ENCODE results near the gene SARDH. TPM values are rescaled to one million over a fixed set of nuclear protein-coding genes. Genes with fewer than 3 reads are reported as not detected.

SARDH gene
- total and polyA plus RNA-seq, 12 donors = 0.81 to 9.6 (median 3.0) TPM

GRCh38 chr9:133650026-133650425 lies 88.1 kb downstream of the SARDH start:
- Histone ChIP-seq H3K36me3 (replicated peaks in 1 of 2) (no peaks in the 10 kb centered on the region), H3K27me3 (no peaks in the 10 kb centered on the region), H3K4me1 (replicated peaks in 1 of 2) (no peaks in the 10 kb centered on the region), H3K9me3 (replicated peaks in 1 of 3) (no peaks in the 10 kb centered on the region), H3K27ac (no peak overlapping the region), H3K4me3 (no peak overlapping the region)
- intact Hi-C loops (cut with DNase I) = no loop called here
- WGBS, 4 donors = 84 to 87% (median 85%) methylated on average over 12 of the region's 12 CpGs
- no peak for TF ChIP-seq POLR2A (IDR thresholded peaks at IDR 0.05)
- no peak for DNase-seq

GRCh38 chr9:133649194-133649593 lies 89.0 kb downstream of the SARDH start:
- TF ChIP-seq POLR2A (IDR thresholded peaks at IDR 0.05) = no peak
- TF ChIP-seq CTCF (IDR thresholded peaks at IDR 0.05) = no peak

GRCh38 chr9:133647765-133648469 lies 90.2 kb downstream of the SARDH start:
- H3K4me3 ChIP-seq = no peak overlapping the region
- TF ChIP-seq CTCF (IDR thresholded peaks at IDR 0.05) (no peak), POLR2A (IDR thresholded peaks at IDR 0.05) (no peak)
- H3K27ac ChIP-seq = no peak overlapping the region
- H3K36me3 ChIP-seq (replicated peaks in 1 of 2) = no peaks in the 10 kb centered on the region
- intact Hi-C loops (cut with DNase I) = loop anchor here in 1 of 2 donors (10.0 kb wide), 1 partner anchor 1897 kb away; the partner anchor contains the start of gene OBP2A
- H3K4me1 ChIP-seq (replicated peaks in 1 of 2) = no peaks in the 10 kb centered on the region
- no peak for DNase-seq
- H3K9me3 ChIP-seq (replicated peaks in 1 of 3) = no peaks in the 10 kb centered on the region
- WGBS, 4 donors = 83 to 86% (median 83%) methylated on average over 12 to 25 of the region's 25 CpGs
- no peaks in the 10 kb centered on the region for H3K27me3 ChIP-seq

More at GRCh38 chr9:133649194-133649593, 89.0 kb downstream of the SARDH start:
- H3K27ac ChIP-seq = no peak overlapping the region
- no peak overlapping the region for H3K4me3 ChIP-seq
- 73 to 80% (median 76%) methylated on average over 6 to 7 of the region's 7 CpGs for WGBS, 4 donors
- no peaks in the 10 kb centered on the region for H3K9me3 ChIP-seq (replicated peaks in 1 of 3)
- no peaks in the 10 kb centered on the region for H3K27me3 ChIP-seq
- no peaks in the 10 kb centered on the region for H3K4me1 ChIP-seq (replicated peaks in 1 of 2)
- H3K36me3 ChIP-seq (replicated peaks in 1 of 2) = no peaks in the 10 kb centered on the region
- intact Hi-C loops (cut with DNase I) = loop anchor here in 1 of 2 donors (10.0 kb wide), 1 partner anchor 1896 kb away; the partner anchor contains the start of gene OBP2A
- no peak for DNase-seq

- Histone ChIP-seq H3K36me3 (replicated peaks in 1 of 2) (no peaks in the 10 kb centered on the region), H3K27ac (no peak overlapping the region), H3K9me3 (replicated peaks in 1 of 3) (no peaks in the 10 kb centered on the region), H3K27me3 (no peaks in the 10 kb centered on the region), H3K4me3 (no peak overlapping the region), H3K4me1 (replicated peaks in 1 of 2) (no peaks in the 10 kb centered on the region)
- intact Hi-C loops (cut with DNase I) = loop anchor here in 1 of 2 donors (10.0 kb wide), 1 partner anchor 1898 kb away; the partner anchor contains the start of gene OBP2A
- WGBS, 4 donors = 64 to 83% (median 80%) methylated on average over 7 of the region's 7 CpGs
- TF ChIP-seq CTCF (IDR thresholded peaks at IDR 0.05) (no peak), POLR2A (IDR thresholded peaks at IDR 0.05) (no peak)
- no peak for DNase-seq
Measured at GRCh38 chr9:133647148-133647547, 91.0 kb downstream of the SARDH start.
